GM12864 (cell line): ENCODE data around the gene CDH4.

Experiments used
- DNase-seq: peaks from one replicate; pipeline ENCODE4 v3.0.0-alpha.2; 2011; ENCODE audit warnings: low read depth
- H3K4me3 ChIP-seq: 2 replicates; pipeline ENCODE4 v1.5.1; 2011; ENCODE audit warnings: mild to moderate bottlenecking, low read depth, low read length, control low read depth
- CTCF ChIP-seq: IDR thresholded peaks from 2 replicates; pipeline ENCODE4 v1.5.1; 2011; ENCODE audit warnings: low read depth, mild to moderate bottlenecking, moderate library complexity, low read length, control low read depth, inconsistent platforms; ENCODE audit errors: missing control alignments

Gene CDH4

GRCh38 chr20:61763740-61764400, 511.8 kb downstream of the CDH4 start:
- no peak for TF ChIP-seq CTCF

GRCh38 chr20:61764471-61765025, 512.5 kb downstream of the CDH4 start:
- no peak for DNase-seq
- no peak overlapping the region for H3K4me3 ChIP-seq
- TF ChIP-seq CTCF: no peak

More at GRCh38 chr20:61763740-61764400, 511.8 kb downstream of the CDH4 start:
- no peak overlapping the region for H3K4me3 ChIP-seq
- no peak for DNase-seq

- no peak for DNase-seq
- TF ChIP-seq CTCF: no peak
- no peak overlapping the region for H3K4me3 ChIP-seq
Observed at GRCh38 chr20:61765081-61765870, 513.2 kb downstream of the CDH4 start.

GRCh38 chr20:61765871-61766654, 514.0 kb downstream of the CDH4 start:
- TF ChIP-seq CTCF: no peak
- no peak for DNase-seq
- no peak overlapping the region for H3K4me3 ChIP-seq

- H3K4me3 ChIP-seq: no peak overlapping the region
- no peak for TF ChIP-seq CTCF
- DNase-seq: no peak
Observed at GRCh38 chr20:61766921-61767610, 515.0 kb downstream of the CDH4 start.

GRCh38 chr20:61767761-61768494, 515.9 kb downstream of the CDH4 start:
- no peak for DNase-seq
- no peak for TF ChIP-seq CTCF
- no peak overlapping the region for H3K4me3 ChIP-seq
